Endothelial cell of umbilical vein (primary cell): Measurements from ENCODE around the gene C16orf95. TPM values are rescaled to one million over a fixed set of nuclear protein-coding genes. Genes with fewer than 3 reads are reported as not detected.

Experiments used
- BruUV-seq: library from RNA; stranded (reverse); fragments of 400-500 nt; replicated peaks from 2 replicates; lab custom pipeline; 2021; lab: Mats Ljungman, UMichigan
- CTCF ChIA-PET: fragments of 300-600, 350-600 bp; sonication (Branson Sonifier 250); formaldehyde crosslinking; loops from one replicate; lab custom pipeline; 2021; ENCODE audit warnings: antibody characterized with exemption, inconsistent platforms; lab: Charles Lee
- POLR2A ChIA-PET: fragments of 300-600, 350-600 bp; sonication (Branson Sonifier 250); formaldehyde crosslinking; loops from one replicate; lab custom pipeline; 2021; ENCODE audit warnings: antibody characterized with exemption, inconsistent platforms; lab: Charles Lee
- DNase-seq: peaks from one replicate; pipeline ENCODE4 v3.0.0-alpha.2; 2011; ENCODE audit warnings: low read depth, low spot score
- FAIRE-seq: peaks from 2 replicates; lab custom pipeline; 2011; peaks lifted over from hg19 to GRCh38; lab: Jason Lieb, UNC
- H2AFZ ChIP-seq: 2 replicates; pipeline ENCODE4 v1.6.0; 2012; ENCODE audit warnings: low read depth, low read length, control low read depth, inconsistent platforms
- H3K27ac ChIP-seq: 2 replicates; pipeline ENCODE4 v1.5.1; 2011; ENCODE audit warnings: low read depth, mild to moderate bottlenecking, control low read depth, low read length, moderate library complexity; ENCODE audit not compliant: insufficient read depth
- H3K27me3 ChIP-seq, 2 experiments: 2 replicates each; pipeline versions ENCODE4 v1.6.0 to v1.6.1; 2011; ENCODE audit warnings: low read length in 2 of 2, mixed read lengths in 1 of 2; ENCODE audit not compliant: control insufficient read depth in 2 of 2, insufficient read depth in 2 of 2
- H3K36me3 ChIP-seq, 2 experiments: 2 replicates in 1 of 2; 3 replicates in 1 of 2; pipeline ENCODE4 v1.5.1; 2011; ENCODE audit warnings: low read length in 2 of 2, mild to moderate bottlenecking in 1 of 2, moderate library complexity in 1 of 2; ENCODE audit not compliant: control insufficient read depth in 2 of 2, insufficient read depth in 2 of 2; ENCODE audit errors: extremely low read depth in 1 of 2
- H3K4me1 ChIP-seq: 3 replicates; pipeline ENCODE4 v1.5.1; 2011; ENCODE audit warnings: mild to moderate bottlenecking, low read length; ENCODE audit not compliant: control insufficient read depth, insufficient read depth; ENCODE audit errors: extremely low read depth
- H3K4me2 ChIP-seq: 2 replicates; pipeline ENCODE4 v1.6.1; 2011; ENCODE audit warnings: low read length, control low read depth, mixed read lengths; ENCODE audit not compliant: insufficient read depth
- H3K4me3 ChIP-seq, 3 experiments: fragments of 200-600 bp in 1 of 3; sonication (generic), shearing (Covaris generic) in 1 of 3; replicated peaks in 1 of 3; 2 replicates each; pipeline ENCODE4 v1.5.1; 2011 to 2016; ENCODE audit warnings: control low read depth in 3 of 3, low read length in 3 of 3, mild to moderate bottlenecking in 2 of 3, inconsistent platforms in 1 of 3, low read depth in 1 of 3, moderate library complexity in 1 of 3; ENCODE audit not compliant: insufficient read depth in 1 of 3
- H3K79me2 ChIP-seq: 2 replicates; pipeline ENCODE4 v1.6.0; 2012; ENCODE audit warnings: low read length, inconsistent platforms; ENCODE audit not compliant: control insufficient read depth, insufficient read depth
- H3K9ac ChIP-seq: replicated peaks from 2 replicates; pipeline ENCODE3; 2011; ENCODE audit warnings: low read length, control low read depth; ENCODE audit not compliant: insufficient read depth; ENCODE audit errors: extremely low read depth
- H3K9me1 ChIP-seq: replicated peaks from 3 replicates; pipeline ENCODE4 v1.6.0; 2011; ENCODE audit warnings: mild to moderate bottlenecking, low read length; ENCODE audit not compliant: control insufficient read depth, insufficient read depth; ENCODE audit errors: extremely low read depth
- H3K9me3 ChIP-seq: replicated peaks from 2 replicates; pipeline ENCODE4 v1.5.1; 2012; ENCODE audit warnings: low read length, inconsistent platforms; ENCODE audit not compliant: control insufficient read depth, insufficient read depth
- H4K20me1 ChIP-seq: replicated peaks from 2 replicates; pipeline ENCODE3; 2011; ENCODE audit warnings: mild to moderate bottlenecking, low read length; ENCODE audit not compliant: control insufficient read depth, insufficient read depth; ENCODE audit errors: extremely low read depth
- CTCF ChIP-seq, 2 donors: IDR thresholded peaks; 1 replicate in 1 of 2; 2 replicates in 1 of 2; pipeline ENCODE4 v1.5.1; 2011; ENCODE audit warnings: low read length in 2 of 2, mild to moderate bottlenecking in 2 of 2, moderate library complexity in 2 of 2, control low read depth in 1 of 2, inconsistent platforms in 1 of 2, low read depth in 1 of 2; ENCODE audit not compliant: insufficient read depth in 1 of 2; ENCODE audit errors: extremely low read depth in 1 of 2
- EZH2 ChIP-seq: IDR thresholded peaks from 2 replicates; pipeline ENCODE4 v1.6.1; 2012; ENCODE audit warnings: borderline replicate concordance, low read depth, mild to moderate bottlenecking, moderate library complexity, low read length, inconsistent platforms; ENCODE audit not compliant: severe bottlenecking
- FOS ChIP-seq: IDR thresholded peaks from 2 replicates; pipeline ENCODE4 v1.6.1; 2011; ENCODE audit warnings: mild to moderate bottlenecking, low read length, moderate library complexity, borderline replicate concordance; ENCODE audit not compliant: insufficient read depth
- GATA2 ChIP-seq: IDR thresholded peaks from 2 replicates; pipeline ENCODE4 v1.7.0; 2011; ENCODE audit warnings: low read depth, mild to moderate bottlenecking, moderate library complexity, mixed read lengths, low read length; ENCODE audit not compliant: insufficient read length, insufficient read depth
- JUN ChIP-seq: IDR thresholded peaks from 2 replicates; pipeline ENCODE4 v1.6.1; 2011; ENCODE audit warnings: borderline replicate concordance, low read depth; ENCODE audit not compliant: insufficient read length, insufficient read depth
- MAX ChIP-seq: IDR thresholded peaks from 2 replicates; pipeline ENCODE4 v1.6.1; 2011; ENCODE audit not compliant: insufficient read depth, insufficient read length
- MYC ChIP-seq: IDR thresholded peaks from one replicate; pipeline ENCODE4 v1.6.1; 2011; ENCODE audit warnings: mild to moderate bottlenecking, low read depth, low read length
- POLR2A ChIP-seq: IDR thresholded peaks from 2 replicates; pipeline ENCODE4 v1.6.1; 2012; ENCODE audit warnings: low read depth, mild to moderate bottlenecking, control low read depth, low read length
- POLR2AphosphoS5 ChIP-seq: IDR thresholded peaks from 2 replicates; pipeline ENCODE4 v1.6.1; 2012; ENCODE audit warnings: low read depth, mild to moderate bottlenecking, control low read depth, low read length, moderate library complexity; ENCODE audit not compliant: insufficient read depth
- dilution Hi-C: fragments of 300-500 bp; cut with MboI; formaldehyde crosslinking; loops from one replicate; pipeline ENCODE4 v1.15.0; 2019; ENCODE audit warnings: low sequenced_read_pairs; ENCODE audit not compliant: extremely low pct_ligation_motif_present
- intact Hi-C: fragments of 100-400 bp; cut with micrococcal nuclease; formaldehyde crosslinking; loops from one replicate; pipeline ENCODE4 v1.10.0; 2022
- polyA plus RNA-seq, 4 experiments: library from polyadenylated mRNA; depleted of rRNA in 3 of 4; stranded (reverse) in 3 of 4; unstranded in 1 of 4; fragments of >200 nt; gene quantifications; 2 replicates each; pipeline versions ENCODE4 v1.2.1 to v1.2.3, GENCODE V29; 2011 to 2012; ENCODE audit warnings: missing spikeins in 1 of 4
- total RNA-seq: library from RNA; stranded (reverse); gene quantifications from 2 replicates; pipeline ENCODE4 v1.2.3, GENCODE V29; 2021

C16orf95 gene
- total and polyA plus RNA-seq, 2 donors (not counting 3 experiments of a cell fraction or from before 2014, with no cell fraction given) = 4.0 to 6.6 TPM

GRCh38 chr16:87291944-87292343 lies 25.2 kb downstream of the C16orf95 start:
- ChIA-PET POLR2A (no interaction called here), CTCF (interaction anchor here (0.8 to 0.9 kb wide), 2 partner anchors 12 to 13 kb away, joined by 3 to 4 read pairs; no protein-coding TSS in a partner anchor)
- no peak overlapping the region for H3K4me3 ChIP-seq
- no peaks in the 10 kb centered on the region for H4K20me1 ChIP-seq
- no TSS peak for BruUV-seq
- no peaks in the 10 kb centered on the region for H3K79me2 ChIP-seq
- H3K27ac ChIP-seq = no peak overlapping the region
- H3K9me1 ChIP-seq = no peaks in the 10 kb centered on the region
- H3K4me2 ChIP-seq = no peak overlapping the region
- H3K9ac ChIP-seq = no peak overlapping the region
- H3K9me3 ChIP-seq = no peaks in the 10 kb centered on the region
- no peaks in the 10 kb centered on the region for H3K27me3 ChIP-seq
- DNase-seq (no peak), FAIRE-seq (no peak)
- no peaks in the 10 kb centered on the region for H3K36me3 ChIP-seq
- intact Hi-C loops (no loop called here), dilution Hi-C loops (no loop called here)
- TF ChIP-seq FOS (no peak), EZH2 (no peak), POLR2AphosphoS5 (no peak), CTCF (IDR thresholded peaks at IDR 0.05; ENCODE audit: extremely low read depth in 1 of 2, insufficient read depth in 1 of 2, low read depth in 1 of 2, low read length in 2 of 2) (no peak), JUN (no peak), POLR2A (no peak), MAX (no peak), GATA2 (no peak), MYC (no peak)
- no peaks in the 10 kb centered on the region for H3K4me1 ChIP-seq
- no peak overlapping the region for H2AFZ ChIP-seq
